GM18517 (cell line): ENCODE results near the gene KRTAP29-1.
"Not testable (repeated sequence)": the region's sequence is repeated elsewhere in the genome, so short reads cannot be mapped to it uniquely, and the experiment has no call there.

Experiments
- ATAC-seq: cut with Tn5 transposase; IDR thresholded peaks from one replicate; pipeline ENCODE4 v1.9.1; 2021; ENCODE audit warnings: mild to moderate bottlenecking, moderate library complexity; ENCODE audit not compliant: unreplicated experiment

The KRTAP29-1 gene

GRCh38 chr17:41302981-41303380 lies 330 bp upstream of the KRTAP29-1 start:
- no peak for ATAC-seq

- no peak for ATAC-seq
Measured at GRCh38 chr17:41301204-41301790, 1.4 kb downstream of the KRTAP29-1 start.

GRCh38 chr17:41298458-41299135 lies 4.1 kb downstream of the KRTAP29-1 start:
- ATAC-seq, result no peak

GRCh38 chr17:41296846-41297245 lies 5.8 kb downstream of the KRTAP29-1 start:
- ATAC-seq, result no peak

GRCh38 chr17:41294016-41294415 lies 8.6 kb downstream of the KRTAP29-1 start:
- ATAC-seq, result no peak

- no peak for ATAC-seq
Measured at GRCh38 chr17:41287050-41287449, 15.6 kb downstream of the KRTAP29-1 start.

- no peak for ATAC-seq
Measured at GRCh38 chr17:41284546-41284945, 18.1 kb downstream of the KRTAP29-1 start.

- ATAC-seq, result no peak
Measured at GRCh38 chr17:41284043-41284442, 18.6 kb downstream of the KRTAP29-1 start.

- no peak for ATAC-seq
Measured at GRCh38 chr17:41278176-41278955, 24.3 kb downstream of the KRTAP29-1 start.

GRCh38 chr17:41275648-41276190 lies 26.9 kb downstream of the KRTAP29-1 start, which contains the start of gene KRTAP9-7:
Gene KRTAP9-7, plus strand, starts transcription at chr17:41275698. Its CDS starts 0 bp downstream, at chr17:41275698.
- ATAC-seq, result not testable (repeated sequence)

- no peak for ATAC-seq
Measured at GRCh38 chr17:41271858-41272257, 30.8 kb downstream of the KRTAP29-1 start.

- not testable (repeated sequence) for ATAC-seq
Measured at GRCh38 chr17:41271323-41271722, 31.3 kb downstream of the KRTAP29-1 start.

GRCh38 chr17:41267711-41268110 lies 34.9 kb downstream of the KRTAP29-1 start:
- no peak for ATAC-seq

GRCh38 chr17:41265078-41265477 lies 37.6 kb downstream of the KRTAP29-1 start, which contains the start of gene KRTAP9-6:
Gene KRTAP9-6, plus strand, starts transcription at chr17:41265378. Its CDS starts 0 bp downstream, at chr17:41265378.
- no peak for ATAC-seq

GRCh38 chr17:41264599-41264998 lies 38.1 kb downstream of the KRTAP29-1 start:
- no peak for ATAC-seq

GRCh38 chr17:41263212-41263611 lies 39.4 kb downstream of the KRTAP29-1 start:
- ATAC-seq, result no peak

- no peak for ATAC-seq
Measured at GRCh38 chr17:41258406-41258805, 44.2 kb downstream of the KRTAP29-1 start.

GRCh38 chr17:41256291-41256685 lies 46.4 kb downstream of the KRTAP29-1 start:
- no peak for ATAC-seq

- ATAC-seq, result not testable (repeated sequence)
Measured at GRCh38 chr17:41255381-41256290, 47.0 kb downstream of the KRTAP29-1 start, which contains the start of gene KRTAP9-9. Gene KRTAP9-9, plus strand, starts transcription at chr17:41255384.

- ATAC-seq, result no peak
Measured at GRCh38 chr17:41254861-41255260, 47.8 kb downstream of the KRTAP29-1 start.
